ENCODE results near the gene WDR83. TPM values are rescaled to one million over a fixed set of nuclear protein-coding genes. Genes with fewer than 3 reads are reported as not detected.
"Not testable (repeated sequence)": the region's sequence is repeated elsewhere in the genome, so short reads cannot be mapped to it uniquely, and the experiment has no call there.

Gene WDR83
- total RNA-seq, 1 experiment from 2014 or later = 9.7 TPM

DNA sequence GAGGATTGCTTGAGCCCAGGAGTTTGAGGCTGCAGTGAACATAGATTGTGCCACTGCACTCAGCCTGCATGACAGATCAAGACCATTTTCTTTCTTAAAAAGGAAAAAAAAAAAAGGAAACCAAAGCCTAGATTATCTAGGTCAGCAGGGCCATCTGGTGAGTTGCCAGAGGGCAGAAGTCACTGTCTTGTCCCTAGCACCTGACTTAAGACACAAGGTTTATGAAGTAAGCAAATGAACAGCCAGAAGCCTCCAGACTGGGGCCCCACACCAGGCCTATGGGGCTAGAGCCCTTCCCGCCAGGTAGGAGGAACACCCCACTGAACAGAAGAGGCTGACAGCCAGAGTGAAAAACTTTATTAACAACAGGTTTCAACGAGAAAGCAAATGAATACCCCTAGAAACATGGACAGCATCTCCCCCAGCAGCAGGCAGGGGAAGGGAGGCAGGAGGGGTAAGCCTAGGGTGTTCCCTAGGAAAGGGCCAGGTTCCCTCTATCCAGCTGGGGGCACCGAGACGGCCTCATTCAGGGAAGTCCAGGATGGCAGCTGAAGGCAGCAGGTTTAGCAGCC is 1.2 kb downstream of the WDR83 start:
- Histone ChIP-seq H3K4me1 (replicated peaks) (peaks cover 28% of the 10 kb centered on the region), H3K9me3 (replicated peaks) (no peaks in the 10 kb centered on the region), H3K27me3 (replicated peaks) (no peaks in the 10 kb centered on the region), H3K27ac (no peak overlapping the region), H3K36me3 (peaks cover 51% of the 10 kb centered on the region), H3K4me3 (no peak overlapping the region)
- DNase-seq (ENCODE audit: low read depth in 1 of 2, low spot score in 2 of 2) = no peak

DNA sequence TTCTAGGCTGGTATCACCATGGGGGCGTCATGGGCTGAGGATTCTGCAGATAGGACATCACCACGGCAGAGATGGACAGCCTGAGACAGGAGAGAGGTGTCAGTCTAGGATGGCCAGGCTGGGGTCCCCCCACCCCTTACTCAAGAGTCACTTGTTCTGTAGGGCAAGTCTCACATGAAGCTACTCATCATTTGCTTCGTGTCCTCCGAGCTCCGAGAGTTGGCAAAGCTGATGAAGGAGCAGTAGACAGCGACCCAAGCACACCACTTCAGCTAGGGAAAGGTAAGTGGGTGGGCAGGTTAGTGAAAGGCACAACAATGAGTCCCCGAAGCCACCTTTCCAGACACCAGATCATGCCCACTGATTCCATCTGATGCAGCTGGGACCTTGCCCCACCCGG is 1.7 kb downstream of the WDR83 start:
- DNase-seq (ENCODE audit: low read depth in 1 of 2, low spot score in 2 of 2) = no peak
- no peak overlapping the region for H3K27ac ChIP-seq
- H3K9me3 ChIP-seq (replicated peaks) = no peaks in the 10 kb centered on the region
- peaks cover 28% of the 10 kb centered on the region for H3K4me1 ChIP-seq (replicated peaks)
- no peaks in the 10 kb centered on the region for H3K27me3 ChIP-seq (replicated peaks)
- peaks cover 51% of the 10 kb centered on the region for H3K36me3 ChIP-seq
- H3K4me3 ChIP-seq = peak overlapping the region; percentile 70

DNA sequence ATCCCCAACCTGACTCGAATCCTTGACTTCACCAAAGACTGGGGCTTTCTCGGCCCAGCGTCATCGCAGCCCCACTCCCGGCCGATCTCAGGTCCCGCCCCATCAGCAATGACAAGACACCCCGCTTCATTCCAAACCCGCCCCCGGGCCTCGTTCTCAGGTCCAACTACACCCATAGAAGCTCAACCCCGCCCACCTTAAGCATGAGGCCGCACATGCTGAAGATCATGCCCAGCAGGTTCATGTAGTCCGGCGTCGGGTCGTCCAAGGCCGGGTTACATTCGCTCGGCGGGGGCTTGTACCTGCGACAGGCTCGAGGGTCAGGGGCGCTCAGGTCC is 2.3 kb downstream of the WDR83 start:
- H3K4me1 ChIP-seq (replicated peaks) = peaks cover 28% of the 10 kb centered on the region
- peaks cover 51% of the 10 kb centered on the region for H3K36me3 ChIP-seq
- no peaks in the 10 kb centered on the region for H3K27me3 ChIP-seq (replicated peaks)
- H3K4me3 ChIP-seq = peak overlapping the region; percentile 70
- H3K9me3 ChIP-seq (replicated peaks) = no peaks in the 10 kb centered on the region
- H3K27ac ChIP-seq = peak overlapping the region; percentile 94
- no peak for DNase-seq (ENCODE audit: low read depth in 1 of 2, low spot score in 2 of 2)

DNA sequence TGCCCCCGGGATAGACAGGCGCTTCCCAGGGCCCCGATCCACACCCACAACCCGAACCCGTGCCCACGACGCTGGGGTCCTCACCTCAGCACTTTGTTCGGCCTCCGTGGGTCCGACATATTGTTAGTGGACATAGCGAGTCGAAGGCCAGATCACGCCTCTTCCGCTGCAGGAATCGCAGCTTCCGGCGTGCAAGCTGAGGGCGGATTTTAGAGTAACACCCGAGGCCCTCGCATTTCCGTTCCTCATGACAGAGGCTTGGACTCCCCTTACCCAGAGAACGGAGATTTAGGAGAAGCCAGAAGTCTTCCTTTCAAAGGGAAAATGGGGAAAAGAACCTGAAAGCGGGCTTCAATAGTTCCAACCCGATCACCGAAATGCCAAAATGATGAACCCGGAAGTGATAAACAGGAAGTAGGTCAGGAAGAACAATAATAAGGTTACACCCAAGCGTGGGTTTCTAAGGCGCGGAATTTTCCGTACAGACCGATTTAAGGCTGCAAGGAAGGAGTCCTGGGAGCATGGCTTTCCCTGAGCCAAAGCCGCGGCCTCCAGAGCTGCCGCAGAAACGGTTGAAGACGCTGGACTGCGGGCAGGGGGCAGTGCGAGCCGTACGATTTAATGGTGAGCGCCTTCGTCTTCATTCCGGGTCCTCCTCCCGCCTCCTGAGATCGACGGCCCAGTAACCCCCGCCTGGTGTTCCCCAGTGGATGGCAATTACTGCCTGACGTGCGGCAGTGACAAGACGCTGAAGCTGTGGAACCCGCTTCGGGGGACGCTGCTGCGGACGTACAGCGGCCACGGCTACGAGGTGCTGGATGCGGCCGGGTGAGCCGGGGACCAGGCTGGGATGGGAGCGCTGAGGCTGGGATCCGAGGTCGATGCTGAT is 2.9 kb downstream of the WDR83 start:
- Histone ChIP-seq H3K27me3 (replicated peaks) (no peaks in the 10 kb centered on the region), H3K9me3 (replicated peaks) (no peaks in the 10 kb centered on the region), H3K27ac (peak overlapping the region; percentile 94), H3K36me3 (peaks cover 51% of the 10 kb centered on the region), H3K4me3 (peak overlapping the region; percentile 70), H3K4me1 (replicated peaks) (peaks cover 28% of the 10 kb centered on the region)
- peak; percentile 76 to 94 for DNase-seq (ENCODE audit: low read depth in 1 of 2, low spot score in 2 of 2)

DNA sequence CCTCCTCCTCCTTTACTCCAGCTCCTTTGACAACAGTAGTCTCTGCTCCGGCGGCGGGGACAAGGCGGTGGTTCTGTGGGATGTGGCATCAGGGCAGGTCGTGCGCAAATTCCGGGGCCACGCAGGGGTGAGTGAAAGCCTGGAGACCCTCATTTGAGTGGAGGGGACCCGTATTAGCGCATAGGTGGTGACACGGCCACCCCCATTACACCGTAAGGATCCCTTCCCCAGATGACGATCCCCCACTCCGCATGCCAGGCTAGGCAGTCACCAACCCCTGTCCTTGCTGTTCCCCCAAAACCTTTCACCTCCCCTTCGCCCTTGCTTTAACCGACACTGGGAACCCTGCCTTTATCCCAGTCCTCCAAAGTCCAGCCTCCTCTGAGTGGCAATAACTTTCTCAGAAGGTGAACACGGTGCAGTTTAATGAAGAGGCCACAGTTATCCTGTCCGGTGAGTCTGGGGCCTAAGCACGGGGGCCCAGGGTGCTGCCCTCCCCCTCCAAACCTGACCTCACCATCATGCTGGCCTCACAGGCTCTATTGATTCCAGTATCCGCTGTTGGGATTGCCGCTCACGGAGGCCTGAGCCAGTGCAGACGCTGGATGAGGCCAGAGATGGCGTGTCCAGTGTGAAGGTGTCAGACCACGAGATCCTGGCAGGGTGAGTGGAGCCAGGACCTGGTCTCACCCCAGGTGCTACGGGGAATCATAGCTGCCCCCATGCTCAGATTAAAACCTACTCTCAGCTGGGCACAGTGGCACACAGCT is 3.7 kb downstream of the WDR83 start:
- H3K27me3 ChIP-seq (replicated peaks) = no peaks in the 10 kb centered on the region
- H3K36me3 ChIP-seq = peaks cover 50% of the 10 kb centered on the region

DNA sequence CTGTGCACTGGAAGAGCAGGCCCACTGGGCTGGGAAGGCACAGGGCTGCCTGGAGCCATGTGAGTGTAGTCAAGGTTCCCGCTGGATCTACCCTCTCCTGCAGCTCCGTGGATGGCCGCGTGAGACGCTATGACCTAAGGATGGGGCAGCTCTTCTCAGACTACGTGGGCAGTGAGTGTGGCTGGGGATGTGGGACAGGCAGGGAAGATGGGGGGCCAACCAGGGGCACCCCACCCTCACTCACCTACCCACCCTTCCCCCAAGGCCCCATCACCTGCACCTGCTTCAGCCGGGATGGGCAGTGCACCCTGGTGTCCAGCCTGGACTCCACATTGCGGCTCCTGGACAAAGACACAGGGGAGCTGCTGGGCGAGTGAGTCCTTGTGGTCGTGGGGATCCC is 6.1 kb downstream of the WDR83 start:
- no peak for DNase-seq (ENCODE audit: low read depth in 1 of 2, low spot score in 2 of 2)
- Histone ChIP-seq H3K9me3 (replicated peaks) (no peaks in the 10 kb centered on the region), H3K27ac (no peak overlapping the region), H3K4me3 (no peak overlapping the region), H3K4me1 (replicated peaks) (peaks cover 16% of the 10 kb centered on the region), H3K27me3 (replicated peaks) (no peaks in the 10 kb centered on the region), H3K36me3 (peaks cover 68% of the 10 kb centered on the region)

More for the DNA sequence above, 3.7 kb downstream of the WDR83 start:
- Histone ChIP-seq H3K9me3 (replicated peaks) (no peaks in the 10 kb centered on the region), H3K4me3 (peak overlapping the region; percentile 70), H3K4me1 (replicated peaks) (peaks cover 28% of the 10 kb centered on the region), H3K27ac (peak overlapping the region; percentile 94)
- DNase-seq (ENCODE audit: low read depth in 1 of 2, low spot score in 2 of 2) = no peak

DNA sequence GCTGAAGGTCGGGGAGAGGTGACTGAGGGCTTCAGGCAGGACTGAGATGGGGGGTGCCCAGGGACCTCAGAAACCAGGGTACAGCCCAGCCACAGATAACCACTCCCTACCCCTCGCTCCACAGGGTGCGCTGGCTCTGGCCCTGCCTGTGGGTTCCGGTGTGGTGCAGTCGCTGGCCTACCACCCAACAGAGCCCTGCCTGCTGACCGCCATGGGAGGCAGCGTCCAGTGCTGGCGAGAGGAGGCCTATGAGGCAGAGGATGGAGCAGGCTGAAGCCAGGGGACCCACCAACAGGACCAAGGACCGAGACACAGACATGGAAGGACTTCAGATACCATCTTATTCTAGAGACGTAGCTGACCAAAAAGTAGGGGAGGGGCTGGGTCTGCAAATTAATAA is 8.8 kb downstream of the WDR83 start:
- Histone ChIP-seq H3K36me3 (peaks cover 82% of the 10 kb centered on the region), H3K27ac (no peak overlapping the region), H3K4me3 (no peak overlapping the region), H3K9me3 (replicated peaks) (no peaks in the 10 kb centered on the region), H3K27me3 (replicated peaks) (no peaks in the 10 kb centered on the region), H3K4me1 (replicated peaks) (peaks cover 3% of the 10 kb centered on the region; the same call in 1 of the 2 replicates)
- DNase-seq (ENCODE audit: low read depth in 1 of 2, low spot score in 2 of 2) = no peak

DNA sequence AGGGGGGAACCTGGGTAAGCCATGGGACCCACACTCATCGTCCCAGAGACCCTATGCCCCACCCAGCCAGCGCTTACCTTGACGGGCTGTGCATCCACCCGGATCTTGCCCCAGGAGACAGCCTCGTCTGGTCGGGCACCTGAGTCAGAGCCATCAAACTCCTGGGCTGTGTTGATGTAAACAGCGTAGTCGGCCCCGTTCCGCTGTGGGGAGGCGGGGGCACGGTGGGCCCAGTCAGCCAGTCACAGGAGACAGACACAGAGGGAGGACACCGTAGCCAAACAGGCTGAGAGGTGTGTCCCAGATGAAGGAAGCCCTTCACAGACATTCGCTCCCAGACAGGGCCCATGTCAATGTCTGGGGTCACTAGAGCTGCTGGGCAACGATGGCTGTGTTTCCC is 9.3 kb downstream of the WDR83 start:
- H3K27ac ChIP-seq = no peak overlapping the region
- H3K9me3 ChIP-seq (replicated peaks) = no peaks in the 10 kb centered on the region
- H3K36me3 ChIP-seq = peaks cover 77% of the 10 kb centered on the region
- H3K27me3 ChIP-seq (replicated peaks) = no peaks in the 10 kb centered on the region
- H3K4me1 ChIP-seq (replicated peaks) = no peaks in the 10 kb centered on the region
- H3K4me3 ChIP-seq = no peak overlapping the region
- no peak for DNase-seq (ENCODE audit: low read depth in 1 of 2, low spot score in 2 of 2)

DNA sequence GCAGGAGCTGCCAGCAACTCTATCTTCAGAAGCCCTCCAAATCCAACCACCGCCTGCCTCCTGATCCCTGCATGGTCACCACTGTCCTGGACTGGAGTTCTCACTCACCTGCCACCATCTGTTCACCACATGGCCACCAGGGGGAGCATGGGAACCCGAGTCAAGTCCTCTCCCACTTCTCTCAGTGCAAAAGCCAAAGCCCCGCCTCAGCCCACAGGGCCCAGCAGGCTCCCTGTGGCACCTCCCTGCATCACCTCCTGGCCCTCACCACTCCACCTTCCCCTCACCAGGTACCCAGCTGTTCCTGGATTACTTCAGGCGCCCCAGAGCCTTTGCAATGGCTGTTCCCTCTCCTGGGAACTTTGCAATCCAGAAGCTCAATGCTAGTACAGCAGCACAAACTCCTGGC is 9.8 kb downstream of the WDR83 start:
- peak; percentile 52 to 92 for DNase-seq (ENCODE audit: low read depth in 1 of 2, low spot score in 2 of 2)
- Histone ChIP-seq H3K27me3 (replicated peaks) (no peaks in the 10 kb centered on the region), H3K27ac (no peak overlapping the region), H3K4me1 (replicated peaks) (no peaks in the 10 kb centered on the region), H3K9me3 (replicated peaks) (no peaks in the 10 kb centered on the region), H3K4me3 (no peak overlapping the region), H3K36me3 (peaks cover 78% of the 10 kb centered on the region)

DNA sequence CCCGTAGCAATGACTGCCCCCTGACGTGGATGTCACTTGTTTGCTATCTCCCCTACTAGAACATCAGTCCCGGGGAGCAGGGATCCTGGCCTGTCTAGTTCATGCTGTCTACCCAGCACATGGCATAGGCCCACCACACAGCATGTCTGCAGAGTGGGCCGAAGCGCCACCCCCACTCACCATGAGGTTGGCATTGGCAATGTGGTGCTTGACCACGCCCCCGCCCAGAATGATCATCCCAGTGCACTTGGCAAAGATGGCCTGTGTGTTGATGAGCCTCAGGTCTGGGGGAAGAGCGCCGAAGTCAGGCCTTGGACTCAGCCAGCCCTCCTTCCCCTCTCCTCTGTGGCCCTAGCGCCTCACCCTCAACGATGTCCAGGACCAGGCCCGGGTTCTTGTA is 10.3 kb downstream of the WDR83 start:
- no peaks in the 10 kb centered on the region for H3K4me1 ChIP-seq (replicated peaks)
- no peak for DNase-seq (ENCODE audit: low read depth in 1 of 2, low spot score in 2 of 2)
- no peaks in the 10 kb centered on the region for H3K9me3 ChIP-seq (replicated peaks)
- no peak overlapping the region for H3K27ac ChIP-seq
- H3K27me3 ChIP-seq (replicated peaks) = no peaks in the 10 kb centered on the region
- H3K36me3 ChIP-seq = peaks cover 77% of the 10 kb centered on the region
- no peak overlapping the region for H3K4me3 ChIP-seq

DNA sequence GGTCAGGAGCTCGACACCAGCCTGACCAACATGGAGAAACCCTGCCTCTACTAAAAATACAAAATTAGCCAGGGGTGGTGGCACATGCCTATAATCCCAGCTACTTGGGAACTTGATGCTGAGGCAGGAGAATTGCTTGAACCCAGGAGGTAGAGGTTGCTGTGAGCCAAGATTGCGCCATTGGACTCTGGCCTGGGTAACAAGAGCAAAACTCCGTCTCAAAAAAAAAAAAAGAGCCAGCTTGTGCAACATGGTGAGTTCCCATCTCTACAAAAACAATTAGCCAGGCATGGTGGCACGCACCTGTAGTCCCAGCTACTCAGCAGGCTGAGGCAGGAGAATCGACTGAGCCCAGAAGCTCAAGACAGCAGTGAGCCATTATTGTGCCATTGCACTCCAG is 11.4 kb downstream of the WDR83 start:
- peaks cover 66% of the 10 kb centered on the region for H3K36me3 ChIP-seq
- not testable (repeated sequence) for H3K9me3 ChIP-seq (replicated peaks); H3K27ac ChIP-seq; H3K27me3 ChIP-seq (replicated peaks); H3K4me3 ChIP-seq; H3K4me1 ChIP-seq (replicated peaks); DNase-seq (ENCODE audit: low read depth in 1 of 2, low spot score in 2 of 2)

DNA sequence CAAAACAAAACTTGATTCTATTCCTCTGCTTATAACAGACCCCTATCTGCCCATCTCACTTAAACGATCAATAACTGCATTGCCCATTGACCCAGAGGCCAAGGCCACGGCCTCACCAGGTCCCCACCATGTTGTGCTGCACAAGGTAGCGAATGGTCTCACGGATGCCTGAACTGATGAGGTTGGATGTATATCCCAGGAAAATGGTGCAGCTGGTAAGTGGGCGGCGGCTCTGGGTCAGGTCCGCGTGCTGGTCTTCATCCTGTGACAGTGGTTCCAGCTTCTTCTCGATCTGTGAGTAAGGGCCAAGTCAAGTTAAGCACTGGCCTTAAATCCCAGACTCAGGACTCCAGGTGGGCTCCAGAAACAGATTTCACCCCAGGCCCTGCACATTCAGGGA is 13.4 kb downstream of the WDR83 start:
- DNase-seq (ENCODE audit: low read depth in 1 of 2, low spot score in 2 of 2) = no peak
- no peaks in the 10 kb centered on the region for H3K4me1 ChIP-seq (replicated peaks)
- no peak overlapping the region for H3K4me3 ChIP-seq
- H3K27ac ChIP-seq = no peak overlapping the region
- peaks cover 50% of the 10 kb centered on the region for H3K36me3 ChIP-seq
- H3K27me3 ChIP-seq (replicated peaks) = no peaks in the 10 kb centered on the region
- H3K9me3 ChIP-seq (replicated peaks) = no peaks in the 10 kb centered on the region

DNA sequence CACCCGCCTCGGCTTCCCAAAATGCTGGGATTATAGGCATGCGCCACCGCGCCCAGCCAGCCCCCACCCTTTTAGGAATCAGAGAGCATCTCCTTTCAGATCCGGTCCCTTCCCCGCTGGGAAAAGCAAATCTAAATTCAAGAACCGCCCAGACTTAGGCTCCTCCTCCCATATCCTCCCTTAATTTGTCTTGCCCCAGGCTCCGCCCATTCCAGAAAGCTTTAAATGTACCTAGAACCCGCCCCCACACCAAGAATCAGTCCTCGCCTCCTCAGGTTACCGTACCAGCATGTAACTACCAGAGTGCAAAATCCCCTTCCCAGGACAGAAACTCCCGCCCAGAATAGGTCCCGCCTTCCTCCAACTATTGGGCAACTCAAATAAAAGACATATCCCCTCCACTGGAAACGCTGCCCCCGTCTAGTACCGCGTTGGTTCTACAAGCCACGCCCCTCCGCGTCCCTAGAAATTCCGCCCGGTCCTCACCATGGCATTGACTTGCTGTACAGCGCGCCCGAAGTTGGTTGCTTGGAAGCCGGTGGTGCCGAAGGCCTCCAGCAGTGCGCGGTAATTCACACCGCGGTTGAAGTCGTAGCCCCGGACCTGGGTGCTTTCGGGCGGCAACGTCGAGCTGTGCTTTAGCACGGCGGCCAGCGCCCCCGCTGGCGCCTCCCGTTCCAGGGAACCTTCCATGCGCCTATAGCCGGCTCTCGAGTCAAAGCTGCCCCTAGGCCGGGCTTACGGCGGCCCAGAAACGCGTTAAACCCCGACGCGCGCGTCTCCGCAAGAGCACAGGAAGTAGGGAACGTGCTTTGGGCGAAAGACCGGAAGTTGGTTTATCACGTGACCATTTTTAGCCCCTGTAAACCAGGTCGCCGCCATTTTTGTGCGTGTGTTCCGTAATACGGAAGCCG is 14.7 kb downstream of the WDR83 start, which contains the start of gene DHPS:
Gene DHPS (minus strand): TSS at position 807 of the 914 bp plus-strand sequence. CDS start 114 bp downstream, at position 693.
- H3K4me1 ChIP-seq (replicated peaks) = no peaks in the 10 kb centered on the region
- peak; percentile 93 to 95 for DNase-seq (ENCODE audit: low read depth in 1 of 2, low spot score in 2 of 2)
- H3K27me3 ChIP-seq (replicated peaks) = no peaks in the 10 kb centered on the region
- peak within 1 kb of the TSS; percentile 95 for H3K27ac ChIP-seq
- peak within 1 kb of the TSS; percentile 83 for H3K4me3 ChIP-seq
- H3K9me3 ChIP-seq (replicated peaks) = no peaks in the 10 kb centered on the region
- peaks cover 37% of the 10 kb centered on the region for H3K36me3 ChIP-seq

Data from SJSA1 (cell line).